Measurements from ENCODE around the gene TMEM44.

DNA sequence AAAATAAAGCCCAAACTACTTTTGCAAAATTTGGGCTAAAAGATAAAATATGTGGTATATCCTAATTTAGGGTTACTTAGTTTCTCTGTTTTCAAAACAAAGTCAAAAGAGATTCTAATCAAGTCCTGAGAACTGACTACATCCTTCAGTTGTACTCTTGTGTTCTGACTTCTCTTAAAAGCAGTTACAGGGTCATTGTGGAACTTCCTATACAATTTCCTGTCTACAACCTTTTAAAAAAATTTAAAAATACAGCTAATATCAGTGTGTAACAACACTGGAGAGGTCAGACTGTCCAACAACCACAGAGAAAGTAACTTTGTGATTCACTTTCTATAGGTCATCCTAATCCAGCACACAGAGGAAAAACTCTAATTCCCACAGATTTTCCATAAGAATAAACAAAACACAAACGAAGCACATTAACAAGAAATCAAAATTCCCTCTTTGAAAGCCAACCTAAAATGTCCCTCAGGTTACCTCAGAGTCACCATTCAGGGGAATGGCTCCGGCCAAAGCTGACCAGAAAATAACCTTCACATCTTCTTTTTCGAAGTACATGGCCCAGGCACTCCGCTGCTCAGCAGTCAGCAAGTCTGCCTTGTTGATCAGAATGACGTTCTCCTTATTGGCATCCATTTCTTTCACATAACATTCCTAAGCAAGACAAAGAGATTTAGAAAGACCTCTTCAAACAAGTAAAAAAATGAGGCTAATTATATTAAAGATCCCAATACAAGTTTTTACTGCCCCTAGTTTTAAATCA, 25.4 kb upstream of the TMEM44 start:
- TF ChIP-seq, protein P1, sequence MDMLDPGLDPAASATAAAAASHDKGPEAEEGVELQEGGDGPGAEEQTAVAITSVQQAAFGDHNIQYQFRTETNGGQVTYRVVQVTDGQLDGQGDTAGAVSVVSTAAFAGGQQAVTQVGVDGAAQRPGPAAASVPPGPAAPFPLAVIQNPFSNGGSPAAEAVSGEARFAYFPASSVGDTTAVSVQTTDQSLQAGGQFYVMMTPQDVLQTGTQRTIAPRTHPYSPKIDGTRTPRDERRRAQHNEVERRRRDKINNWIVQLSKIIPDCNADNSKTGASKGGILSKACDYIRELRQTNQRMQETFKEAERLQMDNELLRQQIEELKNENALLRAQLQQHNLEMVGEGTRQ (IDR thresholded peaks at IDR 0.05; ENCODE audit: low read depth, low read length): no peak
- TF ChIP-seq, protein P2, sequence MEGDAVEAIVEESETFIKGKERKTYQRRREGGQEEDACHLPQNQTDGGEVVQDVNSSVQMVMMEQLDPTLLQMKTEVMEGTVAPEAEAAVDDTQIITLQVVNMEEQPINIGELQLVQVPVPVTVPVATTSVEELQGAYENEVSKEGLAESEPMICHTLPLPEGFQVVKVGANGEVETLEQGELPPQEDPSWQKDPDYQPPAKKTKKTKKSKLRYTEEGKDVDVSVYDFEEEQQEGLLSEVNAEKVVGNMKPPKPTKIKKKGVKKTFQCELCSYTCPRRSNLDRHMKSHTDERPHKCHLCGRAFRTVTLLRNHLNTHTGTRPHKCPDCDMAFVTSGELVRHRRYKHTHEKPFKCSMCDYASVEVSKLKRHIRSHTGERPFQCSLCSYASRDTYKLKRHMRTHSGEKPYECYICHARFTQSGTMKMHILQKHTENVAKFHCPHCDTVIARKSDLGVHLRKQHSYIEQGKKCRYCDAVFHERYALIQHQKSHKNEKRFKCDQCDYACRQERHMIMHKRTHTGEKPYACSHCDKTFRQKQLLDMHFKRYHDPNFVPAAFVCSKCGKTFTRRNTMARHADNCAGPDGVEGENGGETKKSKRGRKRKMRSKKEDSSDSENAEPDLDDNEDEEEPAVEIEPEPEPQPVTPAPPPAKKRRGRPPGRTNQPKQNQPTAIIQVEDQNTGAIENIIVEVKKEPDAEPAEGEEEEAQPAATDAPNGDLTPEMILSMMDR (conservative IDR thresholded peaks at IDR 0.05; ENCODE audit: low read depth, low read length): no peak
- TF ChIP-seq POLR2A (IDR thresholded peaks at IDR 0.05; ENCODE audit: low read depth, low read length) (no peak), CHD1 (IDR thresholded peaks at IDR 0.05; ENCODE audit: low read depth, low read length) (no peak), MXI1 (IDR thresholded peaks at IDR 0.05; ENCODE audit: borderline replicate concordance, low read depth, low read length) (no peak), RCOR1 (IDR thresholded peaks at IDR 0.05; ENCODE audit: insufficient replicate concordance, low read length) (no peak), SMC3 (IDR thresholded peaks at IDR 0.05; ENCODE audit: low read depth, low read length) (no peak), NFE2L2 (IDR thresholded peaks at IDR 0.05; ENCODE audit: low read depth, low read length) (no peak), CEBPB (IDR thresholded peaks at IDR 0.05; ENCODE audit: low read depth, low read length) (no peak), MAFK (IDR thresholded peaks at IDR 0.05; ENCODE audit: low read depth, low read length) (no peak), MAZ (IDR thresholded peaks at IDR 0.05; ENCODE audit: borderline replicate concordance, low read depth, low read length) (no peak)
